DOHH2 (cell line): ENCODE measurements around the gene WWOX.

Experiments used
- H3F3A ChIP-seq: fragments of 200-600 bp; sonication (generic), shearing (Covaris generic); 2 replicates; pipeline ENCODE4 v1.6.0; 2016; ENCODE audit warnings: antibody characterized with exemption, mild to moderate bottlenecking; ENCODE audit not compliant: control insufficient read depth, insufficient read depth
- H3K27ac ChIP-seq: fragments of 200-600 bp; sonication (generic); 2 replicates; pipeline ENCODE4 v1.5.1; 2014; ENCODE audit warnings: low read depth, mild to moderate bottlenecking, low read length, moderate library complexity
- H3K27me3 ChIP-seq: fragments of 200-600 bp; sonication (generic); 2 replicates; pipeline ENCODE4 v1.6.1; 2014; ENCODE audit warnings: mild to moderate bottlenecking, low read length, mixed read lengths; ENCODE audit not compliant: control insufficient read depth
- H3K36me3 ChIP-seq: fragments of 200-600 bp; sonication (generic); 2 replicates; pipeline ENCODE4 v1.6.1; 2014; ENCODE audit warnings: mild to moderate bottlenecking, low read length, moderate library complexity, mixed read lengths; ENCODE audit not compliant: control insufficient read depth
- H3K4me1 ChIP-seq: fragments of 200-600 bp; sonication (generic); 2 replicates; pipeline ENCODE4 v1.6.1; 2014; ENCODE audit warnings: mild to moderate bottlenecking, low read length, mixed read lengths; ENCODE audit not compliant: control insufficient read depth
- H3K4me2 ChIP-seq: fragments of 200-600 bp; sonication (generic); 2 replicates; pipeline ENCODE4 v1.6.0; 2014; ENCODE audit warnings: mild to moderate bottlenecking, low read length, moderate library complexity
- H3K4me3 ChIP-seq: fragments of 200-600 bp; sonication (generic); 2 replicates; pipeline ENCODE4 v1.5.1; 2014; ENCODE audit warnings: mild to moderate bottlenecking, low read length, mixed read lengths
- H3K79me2 ChIP-seq: fragments of 200-600 bp; sonication (generic); 2 replicates; pipeline ENCODE4 v1.6.1; 2014; ENCODE audit warnings: mild to moderate bottlenecking, low read length, mixed read lengths; ENCODE audit not compliant: control insufficient read depth
- H3K9me2 ChIP-seq: fragments of 200-600 bp; sonication (generic); replicated peaks from 2 replicates; pipeline ENCODE4 v1.6.1; 2014; ENCODE audit warnings: mild to moderate bottlenecking, low read length, mixed read lengths; ENCODE audit not compliant: control insufficient read depth
- H3K9me3 ChIP-seq: fragments of 200-600 bp; sonication (generic); 2 replicates; pipeline ENCODE4 v1.6.1; 2014; ENCODE audit warnings: antibody characterized with exemption, low read length, mixed read lengths; ENCODE audit not compliant: control insufficient read depth, insufficient read depth
- H4K20me1 ChIP-seq: fragments of 200-600 bp; sonication (generic); 2 replicates; pipeline ENCODE4 v1.6.0; 2014; ENCODE audit warnings: low read depth, mild to moderate bottlenecking, antibody characterized with exemption, low read length, moderate library complexity; ENCODE audit not compliant: control insufficient read depth, insufficient read depth
- EZH2phosphoT487 ChIP-seq: fragments of 200-600 bp; sonication (generic); IDR thresholded peaks from 2 replicates; pipeline ENCODE4 v1.6.1; 2017; ENCODE audit warnings: borderline replicate concordance, mild to moderate bottlenecking, antibody characterized with exemption, low read length, moderate library complexity, mixed read lengths
- TF ChIP-seq, protein P1 (sequence below): fragments of 200-600 bp; sonication (generic); IDR thresholded peaks from one replicate; pipeline ENCODE4 v1.5.1; 2014; ENCODE audit warnings: antibody characterized with exemption, mild to moderate bottlenecking, low read depth, low read length; ENCODE audit not compliant: poor library complexity, severe bottlenecking

Gene WWOX

DNA sequence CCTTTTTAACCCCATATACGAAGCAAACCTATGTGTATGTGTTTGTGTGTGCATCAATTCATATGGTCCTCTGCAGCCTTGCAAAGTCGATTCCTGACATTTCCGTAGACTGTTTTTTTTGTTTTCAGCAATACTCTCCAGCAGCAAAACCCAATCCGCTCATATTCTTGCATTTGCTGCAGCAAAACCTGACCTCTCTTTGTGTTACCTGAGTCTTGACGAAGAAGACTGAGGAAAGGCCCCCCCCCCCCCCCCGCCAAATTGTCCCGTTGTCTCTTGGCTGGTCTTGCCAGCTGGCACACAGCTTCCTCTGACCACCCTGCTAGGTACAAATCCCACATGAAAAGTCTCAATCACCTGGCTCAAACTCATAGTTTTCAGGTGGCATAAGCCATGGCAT lies 494.7 kb downstream of the WWOX start:
- no peaks in the 10 kb centered on the region for H3F3A ChIP-seq
- no peaks in the 10 kb centered on the region for H4K20me1 ChIP-seq
- H3K27me3 ChIP-seq = no peaks in the 10 kb centered on the region
- H3K4me3 ChIP-seq = no peak overlapping the region
- H3K36me3 ChIP-seq = no peaks in the 10 kb centered on the region
- H3K27ac ChIP-seq = no peak overlapping the region
- H3K4me1 ChIP-seq = peaks cover 9% of the 10 kb centered on the region
- H3K9me2 ChIP-seq = no peaks in the 10 kb centered on the region
- H3K79me2 ChIP-seq = no peaks in the 10 kb centered on the region
- no peaks in the 10 kb centered on the region for H3K9me3 ChIP-seq
- TF ChIP-seq EZH2phosphoT487 = no peak
- TF ChIP-seq, protein P1, sequence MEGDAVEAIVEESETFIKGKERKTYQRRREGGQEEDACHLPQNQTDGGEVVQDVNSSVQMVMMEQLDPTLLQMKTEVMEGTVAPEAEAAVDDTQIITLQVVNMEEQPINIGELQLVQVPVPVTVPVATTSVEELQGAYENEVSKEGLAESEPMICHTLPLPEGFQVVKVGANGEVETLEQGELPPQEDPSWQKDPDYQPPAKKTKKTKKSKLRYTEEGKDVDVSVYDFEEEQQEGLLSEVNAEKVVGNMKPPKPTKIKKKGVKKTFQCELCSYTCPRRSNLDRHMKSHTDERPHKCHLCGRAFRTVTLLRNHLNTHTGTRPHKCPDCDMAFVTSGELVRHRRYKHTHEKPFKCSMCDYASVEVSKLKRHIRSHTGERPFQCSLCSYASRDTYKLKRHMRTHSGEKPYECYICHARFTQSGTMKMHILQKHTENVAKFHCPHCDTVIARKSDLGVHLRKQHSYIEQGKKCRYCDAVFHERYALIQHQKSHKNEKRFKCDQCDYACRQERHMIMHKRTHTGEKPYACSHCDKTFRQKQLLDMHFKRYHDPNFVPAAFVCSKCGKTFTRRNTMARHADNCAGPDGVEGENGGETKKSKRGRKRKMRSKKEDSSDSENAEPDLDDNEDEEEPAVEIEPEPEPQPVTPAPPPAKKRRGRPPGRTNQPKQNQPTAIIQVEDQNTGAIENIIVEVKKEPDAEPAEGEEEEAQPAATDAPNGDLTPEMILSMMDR = no peak
- H3K4me2 ChIP-seq = no peak overlapping the region

DNA sequence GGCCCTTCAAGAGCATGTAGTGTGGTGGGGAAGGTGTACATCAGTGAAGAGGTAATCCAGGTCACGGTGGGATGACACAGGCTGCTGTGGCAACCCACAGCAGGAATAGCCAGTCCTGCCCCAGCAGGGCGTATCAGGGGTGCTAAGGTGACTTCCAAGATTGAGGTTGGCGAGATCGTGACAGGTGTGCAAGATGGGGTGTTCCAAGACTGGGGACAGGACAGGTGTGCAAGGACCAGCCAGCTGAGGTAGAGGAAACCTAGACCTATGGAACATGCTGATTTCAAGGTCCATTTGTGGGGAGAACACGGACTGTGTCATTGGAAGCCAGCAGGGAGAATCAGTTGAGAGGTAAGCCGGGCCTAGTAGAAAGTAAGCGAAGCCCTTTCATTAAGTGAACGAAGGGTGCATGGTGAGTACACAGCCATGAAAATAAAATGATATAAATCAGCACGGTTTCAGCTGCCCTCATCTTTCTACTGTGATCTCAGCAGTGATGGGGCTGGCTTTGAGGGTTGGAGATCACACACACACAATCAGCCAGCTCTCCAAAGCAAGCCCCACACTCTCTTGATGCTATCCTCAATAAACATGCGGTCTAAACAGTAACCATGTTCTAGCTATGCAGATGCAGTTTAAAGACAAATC lies 497.0 kb downstream of the WWOX start:
- Histone ChIP-seq H3K4me1 (peaks cover 9% of the 10 kb centered on the region), H3K79me2 (no peaks in the 10 kb centered on the region), H3K9me3 (no peaks in the 10 kb centered on the region), H3F3A (no peaks in the 10 kb centered on the region), H3K9me2 (no peaks in the 10 kb centered on the region; the same call in 1 of the 2 replicates), H3K27me3 (no peaks in the 10 kb centered on the region), H4K20me1 (no peaks in the 10 kb centered on the region), H3K4me3 (no peak overlapping the region), H3K36me3 (no peaks in the 10 kb centered on the region), H3K27ac (no peak overlapping the region), H3K4me2 (no peak overlapping the region)
- TF ChIP-seq, protein P1 = no peak
- TF ChIP-seq EZH2phosphoT487 = no peak

DNA sequence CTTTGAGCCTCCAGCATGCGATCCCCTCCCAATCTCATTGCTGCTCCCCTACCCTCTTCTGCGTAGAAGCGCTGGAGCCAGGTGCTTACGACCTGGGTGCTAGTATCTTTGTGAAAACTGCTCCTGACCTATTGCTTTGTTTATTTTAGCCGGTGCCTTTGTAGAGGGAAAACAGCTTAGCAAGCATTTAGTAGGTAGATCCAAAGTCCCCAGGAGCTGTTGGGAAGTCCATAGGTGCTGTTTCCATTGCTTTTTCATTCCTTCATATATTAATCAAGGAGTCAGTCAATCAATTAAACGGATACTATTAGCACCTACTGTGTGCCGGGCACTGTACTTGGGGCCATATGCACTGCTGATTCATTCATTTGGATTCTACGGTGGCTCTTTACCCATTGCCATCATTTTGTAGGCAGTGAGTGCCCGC lies 497.6 kb downstream of the WWOX start:
- no peaks in the 10 kb centered on the region; the same call in 1 of the 2 replicates for H3K9me2 ChIP-seq
- no peaks in the 10 kb centered on the region for H3K36me3 ChIP-seq
- H3K4me3 ChIP-seq = no peak overlapping the region
- TF ChIP-seq, protein P1 = no peak
- no peak for TF ChIP-seq EZH2phosphoT487
- H4K20me1 ChIP-seq = no peaks in the 10 kb centered on the region
- H3K4me2 ChIP-seq = no peak overlapping the region
- no peaks in the 10 kb centered on the region for H3F3A ChIP-seq
- H3K4me1 ChIP-seq = peaks cover 9% of the 10 kb centered on the region
- no peaks in the 10 kb centered on the region for H3K79me2 ChIP-seq
- H3K27me3 ChIP-seq = no peaks in the 10 kb centered on the region
- H3K9me3 ChIP-seq = no peaks in the 10 kb centered on the region
- no peak overlapping the region for H3K27ac ChIP-seq
